HepG2 (cell line): ENCODE data around the gene ANGPTL2. TPM values are rescaled to one million over a fixed set of nuclear protein-coding genes. Genes with fewer than 3 reads are reported as not detected.

ENCODE experiments used
- ATAC-seq: fragments of 200-7000 bp; cut with Tn5 transposase; 3 replicates; pipeline ENCODE4 v1.9.1; 2020; ENCODE audit warnings: mild to moderate bottlenecking, moderate library complexity
- BruUV-seq: library from RNA; stranded (reverse); fragments of 400-500 nt; replicated peaks from 2 replicates; lab custom pipeline; 2021; lab: Mats Ljungman, UMichigan
- CTCF ChIA-PET: fragments of 300-600 bp; formaldehyde crosslinking; extraction: SDS; loops from one replicate; lab custom pipeline; 2021; ENCODE audit warnings: low total read pairs, inconsistent platforms, low intra/inter-chr PET ratio; lab: Yijun Ruan, JAX
- POLR2A ChIA-PET: fragments of 350-600 bp; sonication (Branson Sonifier 250); formaldehyde crosslinking; loops from one replicate; lab custom pipeline; 2020; ENCODE audit warnings: antibody characterized with exemption, inconsistent platforms; lab: Yijun Ruan, JAX
- DNase-seq: peaks from one replicate; pipeline ENCODE4 v3.0.0-alpha.2; 2015; ENCODE audit warnings: low spot score
- FAIRE-seq: peaks from 3 replicates; lab custom pipeline; 2011; peaks lifted over from hg19 to GRCh38; lab: Jason Lieb, UNC
- H2AFZ ChIP-seq: one replicate; pipeline ENCODE4 v1.6.1; 2011; ENCODE audit warnings: low read length, inconsistent platforms
- H3K27ac ChIP-seq: fragments of 300-600 bp; 3 replicates; pipeline ENCODE4 v1.8.0; 2011; ENCODE audit warnings: mixed run types, mild to moderate bottlenecking, mixed read lengths, low read length, inconsistent platforms; ENCODE audit not compliant: insufficient read depth; ENCODE audit errors: extremely low read length
- H3K27me3 ChIP-seq, 2 experiments: fragments of 200-600 bp in 1 of 2; 2 replicates in 1 of 2; 3 replicates in 1 of 2; pipeline versions ENCODE4 v1.6.0 to v1.8.0; 2011; ENCODE audit warnings: low read length in 2 of 2, mild to moderate bottlenecking in 2 of 2, moderate library complexity in 2 of 2, inconsistent platforms in 1 of 2; ENCODE audit not compliant: insufficient read depth in 2 of 2, control insufficient read depth in 1 of 2
- H3K36me3 ChIP-seq, 2 experiments: fragments of 200-600 bp in 1 of 2; replicated peaks in 1 of 2; 2 replicates in 1 of 2; 3 replicates in 1 of 2; pipeline versions ENCODE4 v1.5.1 to v1.8.0; 2011; ENCODE audit warnings: low read length in 2 of 2, inconsistent platforms in 1 of 2; ENCODE audit not compliant: insufficient read depth in 2 of 2, control insufficient read depth in 1 of 2
- H3K4me1 ChIP-seq: 2 replicates; pipeline ENCODE4 v1.5.1; 2012; ENCODE audit warnings: low read length, inconsistent platforms; ENCODE audit not compliant: insufficient read depth
- H3K4me2 ChIP-seq: 2 replicates; pipeline ENCODE4 v1.6.0; 2011; ENCODE audit warnings: low read depth, low read length, inconsistent platforms
- H3K4me3 ChIP-seq, 3 experiments: fragments of 200-600 bp in 1 of 3; sonication (generic), shearing (Covaris generic) in 1 of 3; replicated peaks in 1 of 3; 2 replicates each; pipeline ENCODE4 v1.5.1; 2011 to 2016; ENCODE audit warnings: low read length in 3 of 3, inconsistent platforms in 2 of 3, low read depth in 2 of 3, mild to moderate bottlenecking in 2 of 3, control low read depth in 1 of 3, mixed read lengths in 1 of 3; ENCODE audit not compliant: insufficient read depth in 1 of 3
- H3K79me2 ChIP-seq: one replicate; pipeline ENCODE4 v1.6.1; 2011; ENCODE audit warnings: low read length, inconsistent platforms; ENCODE audit not compliant: insufficient read depth
- H3K9ac ChIP-seq: 2 replicates; pipeline ENCODE4 v1.6.0; 2011; ENCODE audit warnings: mild to moderate bottlenecking, low read depth, low read length, inconsistent platforms; ENCODE audit not compliant: insufficient read depth
- H3K9me3 ChIP-seq: 2 replicates; pipeline ENCODE4 v1.5.1; 2012; ENCODE audit warnings: mild to moderate bottlenecking, low read length
- H4K20me1 ChIP-seq: 2 replicates; pipeline ENCODE4 v1.6.0; 2011; ENCODE audit warnings: inconsistent platforms, mild to moderate bottlenecking, low read length, moderate library complexity; ENCODE audit not compliant: insufficient read depth
- E2F2 ChIP-seq: sonication (generic); formaldehyde crosslinking; IDR thresholded peaks from 2 replicates; pipeline ENCODE4 v1.4.0; 2020; ENCODE audit warnings: missing genetic modification reagents, borderline replicate concordance
- HMG20B ChIP-seq: conservative IDR thresholded peaks from 2 replicates; pipeline ENCODE4 v1.6.1; 2016; ENCODE audit warnings: missing genetic modification reagents, missing compliant biosample characterization
- HOXA5 ChIP-seq: sonication (generic); formaldehyde crosslinking; IDR thresholded peaks from 2 replicates; pipeline ENCODE4 v1.4.0; 2020; ENCODE audit warnings: missing genetic modification reagents
- MYPOP ChIP-seq: sonication (generic); formaldehyde crosslinking; IDR thresholded peaks from 2 replicates; pipeline ENCODE4 v1.8.1; 2023; ENCODE audit warnings: mild to moderate bottlenecking, moderate library complexity, missing genetic modification reagents
- THAP9 ChIP-seq: sonication (generic); formaldehyde crosslinking; IDR thresholded peaks from 2 replicates; pipeline ENCODE4; 2020; ENCODE audit warnings: missing genetic modification reagents, mild to moderate bottlenecking, borderline replicate concordance
- ZNF24 ChIP-seq: fragments of 450-650 bp; IDR thresholded peaks from 2 replicates; pipeline ENCODE4 v1.6.1; 2017; ENCODE audit warnings: antibody characterized with exemption, mild to moderate bottlenecking
- ZNF709 ChIP-seq: sonication (generic); formaldehyde crosslinking; IDR thresholded peaks from 2 replicates; pipeline ENCODE4 v1.5.0; 2020; ENCODE audit warnings: mild to moderate bottlenecking, missing genetic modification reagents
- ZSCAN20 ChIP-seq: sonication (generic); formaldehyde crosslinking; IDR thresholded peaks from 2 replicates; pipeline ENCODE4 v1.4.0; 2020; ENCODE audit warnings: missing genetic modification reagents, mild to moderate bottlenecking, borderline replicate concordance
- WGBS: methylation state at CpG from one replicate; pipeline ENCODE4 v1.1.6; 2017; ENCODE audit warnings: low lambda C conversion rate; 5-methylcytosine and 5-hydroxymethylcytosine counted together
- in situ Hi-C: cut with HindIII; loops from 2 replicates; pipeline ENCODE4 v1.10.0; 2017; ENCODE audit warnings: low pct_unique_long_range_greater_than_20kb; ENCODE audit not compliant: extremely low pct_ligation_motif_present
- intact Hi-C: fragments of 100-400 bp; cut with micrococcal nuclease; formaldehyde crosslinking; loops from one replicate; pipeline ENCODE4 v1.10.0; 2022; ENCODE audit not compliant: unreplicated experiment
- polyA plus RNA-seq, 8 experiments: library from polyadenylated mRNA; depleted of rRNA in 3 of 8; stranded (reverse) in 7 of 8; unstranded in 1 of 8; fragments of >200 nt; fragmentation: Illumina TruSeq in 4 of 8; extraction: Trizol in 4 of 8; gene quantifications; 2 replicates each; pipeline versions ENCODE4 v1.2.1 to v1.2.3, GENCODE V29; 2011 to 2016; ENCODE audit warnings: low read depth in 4 of 8, missing spikeins in 1 of 8, mixed read lengths in 1 of 8; ENCODE audit not compliant: insufficient read depth in 1 of 8
- total RNA-seq, 5 experiments: library from RNA; depleted of rRNA; stranded (reverse); fragments of >200 nt; fragmentation: Illumina TruSeq; extraction: Trizol; gene quantifications; 2 replicates each; pipeline ENCODE4 v1.2.3, GENCODE V29; 2016; ENCODE audit warnings: low read depth in 1 of 5

The ANGPTL2 gene
- total and polyA plus RNA-seq, 2 of the 13 experiments (the other 11 are each of a cell fraction or from before 2014, with no cell fraction given): 0.91 to 21.0 TPM

GRCh38 chr9:127117801-127118200, 4.6 kb downstream of the ANGPTL2 start:
- Histone ChIP-seq H2AFZ (no peak overlapping the region), H3K27ac (no peak overlapping the region), H3K27me3 (no peaks in the 10 kb centered on the region; a peak in 1 of 5 replicates), H3K4me1 (peaks cover 27% of the 10 kb centered on the region), H3K4me2 (no peak overlapping the region), H3K79me2 (no peaks in the 10 kb centered on the region), H4K20me1 (no peaks in the 10 kb centered on the region), H3K4me3 (no peak overlapping the region), H3K9me3 (no peaks in the 10 kb centered on the region), H3K9ac (no peak overlapping the region), H3K36me3 (no peaks in the 10 kb centered on the region)
- no peak for TF ChIP-seq MYPOP
- TF ChIP-seq THAP9: no peak
- no peak for TF ChIP-seq HOXA5 (CRISPR knock-in tag)
- no peak for TF ChIP-seq ZSCAN20 (CRISPR knock-in tag)
- no peak for TF ChIP-seq HMG20B (CRISPR knock-in tag)
- TF ChIP-seq ZNF709: no peak
- TF ChIP-seq ZNF24: no peak
- TF ChIP-seq E2F2 (CRISPR knock-in tag): no peak
- ATAC-seq: no peak
- ChIA-PET POLR2A (no interaction called here), CTCF (no interaction called here)
- BruUV-seq: no TSS peak
- no peak for FAIRE-seq
- 91% methylated on average over 4 of the region's 4 CpGs for WGBS
- intact Hi-C loops: no loop called here
- DNase-seq: no peak
- in situ Hi-C loops: no loop called here
